H1 (cell line): Measurements from ENCODE around the gene MCRS1. TPM values are rescaled to one million over a fixed set of nuclear protein-coding genes. Genes with fewer than 3 reads are reported as not detected.

ENCODE experiments used
- CEBPB ChIP-seq: IDR thresholded peaks from 2 replicates; pipeline ENCODE4 v1.6.1; 2012; ENCODE audit warnings: low read depth, low read length
- FOSL1 ChIP-seq: IDR thresholded peaks from 2 replicates; pipeline ENCODE4 v1.6.1; 2011; ENCODE audit warnings: mild to moderate bottlenecking, low read depth, low read length, moderate library complexity; ENCODE audit not compliant: insufficient read depth
- RAD21 ChIP-seq, 2 experiments: IDR thresholded peaks in 1 of 2; conservative IDR thresholded peaks in 1 of 2; 2 replicates each; pipeline ENCODE4 v1.6.1; 2011; ENCODE audit warnings: low read depth in 2 of 2, low read length in 2 of 2, improper control_type of control experiment in 1 of 2, inconsistent platforms in 1 of 2, mild to moderate bottlenecking in 1 of 2, moderate library complexity in 1 of 2
- SIX5 ChIP-seq: IDR thresholded peaks from 2 replicates; pipeline ENCODE4 v1.6.1; 2011; ENCODE audit warnings: mild to moderate bottlenecking, low read depth, low read length
- SP2 ChIP-seq: IDR thresholded peaks from 2 replicates; pipeline ENCODE4 v1.6.1; 2012; ENCODE audit warnings: mild to moderate bottlenecking, low read length, inconsistent platforms
- polyA plus RNA-seq, 7 experiments: library from polyadenylated mRNA; depleted of rRNA in 3 of 7; stranded (reverse) in 5 of 7; unstranded in 2 of 7; fragments of >200 nt in 5 of 7; fragments of 200-250 nt in 2 of 7; gene quantifications; 1 replicate in 5 of 7; 2 replicates in 1 of 7; 4 replicates in 1 of 7; pipeline versions ENCODE4 v1.2.1 to v1.2.3, GENCODE V29; 2011 to 2013; ENCODE audit warnings: missing spikeins in 2 of 7, mixed read lengths in 2 of 7
- total RNA-seq: library from RNA; stranded (reverse); fragmentation: NEBNext Ultra II Directional; extraction: Animal tissue kit (Norgen Biotek cat#: 25700); gene quantifications from 2 replicates; pipeline ENCODE4 v1.2.1, GENCODE V29; 2021
- TF ChIP-seq, protein P1 (sequence below), 3 experiments: IDR thresholded peaks; 1 replicate in 2 of 3; 2 replicates in 1 of 3; pipeline versions ENCODE4 v1.5.1 to v1.6.1; 2011; ENCODE audit warnings: low read length in 3 of 3, mild to moderate bottlenecking in 3 of 3, inconsistent platforms in 2 of 3, low read depth in 1 of 3, moderate library complexity in 1 of 3; ENCODE audit not compliant: insufficient read depth in 1 of 3; ENCODE audit errors: control extremely low read depth in 1 of 3

MCRS1 gene
- total and polyA plus RNA-seq, 2 of the 8 experiments (the other 6 are each of a cell fraction or from before 2014, with no cell fraction given): 90.3 to 139 TPM

DNA sequence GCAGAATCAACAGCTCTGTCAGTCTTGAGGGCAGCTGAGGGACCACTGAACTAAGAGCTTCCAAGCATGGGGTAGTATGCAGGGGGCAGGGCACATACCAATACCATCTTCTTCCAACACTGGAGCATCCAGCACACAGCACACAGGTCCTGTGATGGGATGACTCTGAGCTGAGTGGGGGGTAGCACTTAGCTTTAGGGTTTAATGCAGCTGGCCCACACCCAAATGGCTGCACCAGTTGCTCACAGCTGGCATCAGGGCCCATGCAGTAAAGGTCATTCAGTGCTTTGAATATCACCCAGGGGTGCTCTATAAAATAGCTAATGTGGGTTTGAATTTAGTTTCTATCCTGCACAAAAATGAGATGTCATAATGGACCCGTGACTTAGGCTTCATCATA lies 35.8 kb upstream of the MCRS1 start (continued):
- no peak for TF ChIP-seq FOSL1
- no peak for TF ChIP-seq RAD21 (IDR thresholded peaks at IDR 0.05 in 1 of 2, conservative IDR thresholded peaks at IDR 0.05 in 1 of 2; ENCODE audit: low read depth in 2 of 2, low read length in 2 of 2)
- TF ChIP-seq SP2: no peak
- TF ChIP-seq CEBPB: no peak
- TF ChIP-seq SIX5: no peak
- TF ChIP-seq, protein P1, sequence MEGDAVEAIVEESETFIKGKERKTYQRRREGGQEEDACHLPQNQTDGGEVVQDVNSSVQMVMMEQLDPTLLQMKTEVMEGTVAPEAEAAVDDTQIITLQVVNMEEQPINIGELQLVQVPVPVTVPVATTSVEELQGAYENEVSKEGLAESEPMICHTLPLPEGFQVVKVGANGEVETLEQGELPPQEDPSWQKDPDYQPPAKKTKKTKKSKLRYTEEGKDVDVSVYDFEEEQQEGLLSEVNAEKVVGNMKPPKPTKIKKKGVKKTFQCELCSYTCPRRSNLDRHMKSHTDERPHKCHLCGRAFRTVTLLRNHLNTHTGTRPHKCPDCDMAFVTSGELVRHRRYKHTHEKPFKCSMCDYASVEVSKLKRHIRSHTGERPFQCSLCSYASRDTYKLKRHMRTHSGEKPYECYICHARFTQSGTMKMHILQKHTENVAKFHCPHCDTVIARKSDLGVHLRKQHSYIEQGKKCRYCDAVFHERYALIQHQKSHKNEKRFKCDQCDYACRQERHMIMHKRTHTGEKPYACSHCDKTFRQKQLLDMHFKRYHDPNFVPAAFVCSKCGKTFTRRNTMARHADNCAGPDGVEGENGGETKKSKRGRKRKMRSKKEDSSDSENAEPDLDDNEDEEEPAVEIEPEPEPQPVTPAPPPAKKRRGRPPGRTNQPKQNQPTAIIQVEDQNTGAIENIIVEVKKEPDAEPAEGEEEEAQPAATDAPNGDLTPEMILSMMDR (IDR thresholded peaks at IDR 0.05; ENCODE audit: control extremely low read depth in 1 of 3, insufficient read depth in 1 of 3, low read depth in 1 of 3, low read length in 3 of 3): no peak
- TF ChIP-seq, all 59 proteins: peak for 0
